Stimulated activated CD4-positive, alpha-beta T cell treated with anti-CD3 and anti-CD28 coated beads, TNF-alpha, amount 100 ng/mL, for 1 hour (primary cell): ENCODE results near the gene MITF.

Source experiments
- DNase-seq, 3 donors: peaks; one replicate each; pipeline ENCODE4 v3.0.0-alpha.2; 2020; ENCODE audit warnings: low read depth in 3 of 3, low spot score in 1 of 3

The MITF gene

GRCh38 chr3:70003119-70003518, 263.9 kb downstream of the MITF start:
- no peak for DNase-seq

- DNase-seq = no peak
Observed at GRCh38 chr3:70006089-70006488, 266.8 kb downstream of the MITF start.

GRCh38 chr3:70010346-70010745, 271.1 kb downstream of the MITF start:
- DNase-seq = no peak

- DNase-seq = no peak
Observed at GRCh38 chr3:70011582-70011981, 272.3 kb downstream of the MITF start.
